HepG2 (cell line): Measurements from ENCODE around the gene DPEP1. TPM values are rescaled to one million over a fixed set of nuclear protein-coding genes. Genes with fewer than 3 reads are reported as not detected.

Experiments
- ATAC-seq: fragments of 200-7000 bp; cut with Tn5 transposase; 3 replicates; pipeline ENCODE4 v1.9.1; 2020; ENCODE audit warnings: mild to moderate bottlenecking, moderate library complexity
- BruUV-seq: library from RNA; stranded (reverse); fragments of 400-500 nt; replicated peaks from 2 replicates; lab custom pipeline; 2021; lab: Mats Ljungman, UMichigan
- CTCF ChIA-PET: fragments of 300-600 bp; formaldehyde crosslinking; extraction: SDS; loops from one replicate; lab custom pipeline; 2021; ENCODE audit warnings: low total read pairs, inconsistent platforms, low intra/inter-chr PET ratio; lab: Yijun Ruan, JAX
- POLR2A ChIA-PET: fragments of 350-600 bp; sonication (Branson Sonifier 250); formaldehyde crosslinking; loops from one replicate; lab custom pipeline; 2020; ENCODE audit warnings: antibody characterized with exemption, inconsistent platforms; lab: Yijun Ruan, JAX
- DNase-seq: peaks from one replicate; pipeline ENCODE4 v3.0.0-alpha.2; 2015; ENCODE audit warnings: low spot score
- FAIRE-seq: peaks from 3 replicates; lab custom pipeline; 2011; peaks lifted over from hg19 to GRCh38; lab: Jason Lieb, UNC
- H2AFZ ChIP-seq: one replicate; pipeline ENCODE4 v1.6.1; 2011; ENCODE audit warnings: low read length, inconsistent platforms
- H3K27ac ChIP-seq: fragments of 300-600 bp; 3 replicates; pipeline ENCODE4 v1.8.0; 2011; ENCODE audit warnings: mixed run types, mild to moderate bottlenecking, mixed read lengths, low read length, inconsistent platforms; ENCODE audit not compliant: insufficient read depth; ENCODE audit errors: extremely low read length
- H3K27me3 ChIP-seq, 2 experiments: fragments of 200-600 bp in 1 of 2; 2 replicates in 1 of 2; 3 replicates in 1 of 2; pipeline versions ENCODE4 v1.6.0 to v1.8.0; 2011; ENCODE audit warnings: low read length in 2 of 2, mild to moderate bottlenecking in 2 of 2, moderate library complexity in 2 of 2, inconsistent platforms in 1 of 2; ENCODE audit not compliant: insufficient read depth in 2 of 2, control insufficient read depth in 1 of 2
- H3K36me3 ChIP-seq, 2 experiments: fragments of 200-600 bp in 1 of 2; replicated peaks in 1 of 2; 2 replicates in 1 of 2; 3 replicates in 1 of 2; pipeline versions ENCODE4 v1.5.1 to v1.8.0; 2011; ENCODE audit warnings: low read length in 2 of 2, inconsistent platforms in 1 of 2; ENCODE audit not compliant: insufficient read depth in 2 of 2, control insufficient read depth in 1 of 2
- H3K4me1 ChIP-seq: 2 replicates; pipeline ENCODE4 v1.5.1; 2012; ENCODE audit warnings: low read length, inconsistent platforms; ENCODE audit not compliant: insufficient read depth
- H3K4me2 ChIP-seq: 2 replicates; pipeline ENCODE4 v1.6.0; 2011; ENCODE audit warnings: low read depth, low read length, inconsistent platforms
- H3K4me3 ChIP-seq, 3 experiments: fragments of 200-600 bp in 1 of 3; sonication (generic), shearing (Covaris generic) in 1 of 3; replicated peaks in 1 of 3; 2 replicates each; pipeline ENCODE4 v1.5.1; 2011 to 2016; ENCODE audit warnings: low read length in 3 of 3, inconsistent platforms in 2 of 3, low read depth in 2 of 3, mild to moderate bottlenecking in 2 of 3, control low read depth in 1 of 3, mixed read lengths in 1 of 3; ENCODE audit not compliant: insufficient read depth in 1 of 3
- H3K79me2 ChIP-seq: one replicate; pipeline ENCODE4 v1.6.1; 2011; ENCODE audit warnings: low read length, inconsistent platforms; ENCODE audit not compliant: insufficient read depth
- H3K9ac ChIP-seq: 2 replicates; pipeline ENCODE4 v1.6.0; 2011; ENCODE audit warnings: mild to moderate bottlenecking, low read depth, low read length, inconsistent platforms; ENCODE audit not compliant: insufficient read depth
- H3K9me3 ChIP-seq: 2 replicates; pipeline ENCODE4 v1.5.1; 2012; ENCODE audit warnings: mild to moderate bottlenecking, low read length
- H4K20me1 ChIP-seq: 2 replicates; pipeline ENCODE4 v1.6.0; 2011; ENCODE audit warnings: inconsistent platforms, mild to moderate bottlenecking, low read length, moderate library complexity; ENCODE audit not compliant: insufficient read depth
- CENPT ChIP-seq: sonication (generic); formaldehyde crosslinking; IDR thresholded peaks from 2 replicates; pipeline ENCODE4 v1.8.0; 2022; ENCODE audit warnings: low read depth, mild to moderate bottlenecking, moderate library complexity, missing genetic modification reagents
- HES4 ChIP-seq: sonication (generic); formaldehyde crosslinking; IDR thresholded peaks from 2 replicates; pipeline ENCODE4 v1.9.0; 2021; ENCODE audit warnings: mild to moderate bottlenecking, missing genetic modification reagents, borderline replicate concordance
- HNRNPL ChIP-seq: fragments of 200-400 bp; formaldehyde crosslinking; IDR thresholded peaks from 2 replicates; pipeline ENCODE4 v1.6.1; 2017; ENCODE audit warnings: mild to moderate bottlenecking, low read depth, low read length
- IKZF1 ChIP-seq: fragments of 450-650 bp; IDR thresholded peaks from 2 replicates; pipeline ENCODE4 v1.7.1; 2016
- KLF13 ChIP-seq: sonication (generic); formaldehyde crosslinking; IDR thresholded peaks from 2 replicates; pipeline ENCODE4 v1.4.0; 2020; ENCODE audit warnings: mild to moderate bottlenecking, missing genetic modification reagents
- NFE2L2 ChIP-seq: fragments of 150-350 bp; IDR thresholded peaks from 2 replicates; pipeline ENCODE4 v1.6.1; 2014; ENCODE audit warnings: low read length
- SALL1 ChIP-seq: sonication (generic); formaldehyde crosslinking; IDR thresholded peaks from 2 replicates; pipeline ENCODE4 v1.8.0; 2022; ENCODE audit warnings: mild to moderate bottlenecking, missing genetic modification reagents
- ZMAT3 ChIP-seq: sonication (generic); formaldehyde crosslinking; conservative IDR thresholded peaks from 2 replicates; pipeline ENCODE4 v1.7.0; 2021; ENCODE audit warnings: missing genetic modification reagents
- ZNF562 ChIP-seq: sonication (generic); formaldehyde crosslinking; IDR thresholded peaks from 2 replicates; pipeline ENCODE4 v1.8.0; 2022; ENCODE audit warnings: missing genetic modification reagents, borderline replicate concordance
- ZNF572 ChIP-seq: sonication (generic); formaldehyde crosslinking; IDR thresholded peaks from 2 replicates; pipeline ENCODE4 v1.5.1; 2020; ENCODE audit warnings: mild to moderate bottlenecking, missing genetic modification reagents
- ZNF781 ChIP-seq: sonication (generic); formaldehyde crosslinking; IDR thresholded peaks from 2 replicates; pipeline ENCODE4 v1.5.1; 2020; ENCODE audit warnings: borderline replicate concordance, mild to moderate bottlenecking, missing genetic modification reagents; ENCODE audit errors: not compliant biosample characterization
- WGBS: methylation state at CpG from one replicate; pipeline ENCODE4 v1.1.6; 2017; ENCODE audit warnings: low lambda C conversion rate; 5-methylcytosine and 5-hydroxymethylcytosine counted together
- in situ Hi-C: cut with HindIII; loops from 2 replicates; pipeline ENCODE4 v1.10.0; 2017; ENCODE audit warnings: low pct_unique_long_range_greater_than_20kb; ENCODE audit not compliant: extremely low pct_ligation_motif_present
- intact Hi-C: fragments of 100-400 bp; cut with micrococcal nuclease; formaldehyde crosslinking; loops from one replicate; pipeline ENCODE4 v1.10.0; 2022; ENCODE audit not compliant: unreplicated experiment
- polyA plus RNA-seq, 8 experiments: library from polyadenylated mRNA; depleted of rRNA in 3 of 8; stranded (reverse) in 7 of 8; unstranded in 1 of 8; fragments of >200 nt; fragmentation: Illumina TruSeq in 4 of 8; extraction: Trizol in 4 of 8; gene quantifications; 2 replicates each; pipeline versions ENCODE4 v1.2.1 to v1.2.3, GENCODE V29; 2011 to 2016; ENCODE audit warnings: low read depth in 4 of 8, missing spikeins in 1 of 8, mixed read lengths in 1 of 8; ENCODE audit not compliant: insufficient read depth in 1 of 8
- total RNA-seq, 5 experiments: library from RNA; depleted of rRNA; stranded (reverse); fragments of >200 nt; fragmentation: Illumina TruSeq; extraction: Trizol; gene quantifications; 2 replicates each; pipeline ENCODE4 v1.2.3, GENCODE V29; 2016; ENCODE audit warnings: low read depth in 1 of 5
- TF ChIP-seq, protein P1 (sequence below): IDR thresholded peaks from 2 replicates; pipeline ENCODE4 v1.6.1; 2016; ENCODE audit warnings: missing genetic modification reagents, missing compliant biosample characterization

The DPEP1 gene
- total and polyA plus RNA-seq, 2 of the 13 experiments (the other 11 are each of a cell fraction or from before 2014, with no cell fraction given) = 37.6 to 52.2 TPM

DNA sequence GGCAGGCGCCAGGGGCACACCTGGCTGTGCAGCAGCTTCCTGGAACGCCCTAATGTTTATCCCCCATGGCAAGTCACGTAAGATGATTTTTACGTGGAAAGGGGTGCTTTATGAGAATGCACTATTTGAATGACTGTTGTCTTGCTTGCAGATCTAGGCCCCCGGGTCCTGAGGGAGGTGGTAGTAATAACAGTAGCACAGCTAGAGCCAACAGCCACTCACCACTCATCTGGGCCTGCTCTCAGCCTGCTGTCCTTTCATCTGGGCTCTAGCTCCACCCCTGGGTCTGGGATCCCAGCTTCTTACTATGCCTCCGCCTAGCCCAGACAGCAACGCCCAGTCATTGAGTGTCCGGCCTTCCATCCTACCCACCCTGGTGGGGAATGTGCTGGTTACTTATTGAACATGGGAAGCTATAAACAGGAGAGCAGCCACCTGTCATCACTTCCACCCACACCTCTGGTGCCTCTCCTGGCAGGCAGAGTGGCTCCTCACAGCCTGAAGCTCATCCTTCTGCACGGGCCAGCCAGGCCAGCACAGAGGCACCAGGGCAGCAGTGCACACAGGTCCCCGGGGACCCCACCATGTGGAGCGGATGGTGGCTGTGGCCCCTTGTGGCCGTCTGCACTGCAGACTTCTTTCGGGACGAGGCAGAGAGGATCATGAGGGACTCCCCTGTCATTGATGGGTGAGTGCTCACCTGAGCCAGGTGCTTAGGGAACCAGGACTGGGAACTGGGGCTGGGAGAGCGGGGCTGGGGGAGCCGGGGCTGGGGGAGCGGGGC, 16.6 kb downstream of the DPEP1 start (continued):
- no peak for TF ChIP-seq ZMAT3 (CRISPR knock-in tag)
- TF ChIP-seq KLF13 (CRISPR knock-in tag) = no peak
- peak; percentile 41; the same call in 1 of the 2 replicates for TF ChIP-seq SALL1
- no peak for TF ChIP-seq IKZF1
- no peak for TF ChIP-seq NFE2L2
- no peak for TF ChIP-seq HES4 (CRISPR knock-in tag)
- peak; percentile 44 for TF ChIP-seq ZNF781 (CRISPR knock-in tag)
- no peak for TF ChIP-seq ZNF572 (CRISPR knock-in tag)
- TF ChIP-seq ZNF562 = no peak
- TF ChIP-seq, protein P1, sequence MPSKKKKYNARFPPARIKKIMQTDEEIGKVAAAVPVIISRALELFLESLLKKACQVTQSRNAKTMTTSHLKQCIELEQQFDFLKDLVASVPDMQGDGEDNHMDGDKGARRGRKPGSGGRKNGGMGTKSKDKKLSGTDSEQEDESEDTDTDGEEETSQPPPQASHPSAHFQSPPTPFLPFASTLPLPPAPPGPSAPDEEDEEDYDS (CRISPR knock-in tag) = 0 out of 2 replicates have a peak, but pooled peaks have one; percentile 29

DNA sequence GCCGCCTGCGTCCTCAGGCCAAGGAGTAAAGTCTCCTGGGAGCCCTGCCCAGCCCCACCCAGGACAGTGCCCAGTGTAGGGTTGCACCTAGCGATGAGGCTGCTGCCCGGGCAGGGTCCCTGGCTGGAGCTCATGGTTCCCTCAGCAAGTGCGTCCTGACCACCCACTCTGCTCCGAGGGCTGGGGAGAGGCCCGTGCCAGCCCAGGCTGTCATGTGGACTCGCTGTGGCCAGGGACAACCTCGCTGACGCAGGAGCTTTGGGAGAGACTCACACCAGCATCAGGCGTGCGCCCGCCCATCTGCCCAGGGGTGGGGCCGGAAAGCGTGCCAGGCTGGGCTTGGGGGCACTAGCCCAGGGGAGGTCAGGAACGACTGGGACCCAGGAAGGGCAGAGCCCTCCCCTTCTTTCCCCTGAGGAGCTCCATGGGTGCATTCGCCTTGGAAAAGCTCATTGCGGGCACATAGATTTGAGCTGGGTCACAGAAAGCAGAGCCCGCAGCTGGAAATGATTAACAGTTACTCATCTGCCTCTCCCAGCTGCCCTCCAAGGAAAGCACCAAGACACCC, 19.7 kb downstream of the DPEP1 start:
- Histone ChIP-seq H3K9ac (no peak overlapping the region), H3K27ac (no peak overlapping the region), H4K20me1 (no peaks in the 10 kb centered on the region), H3K36me3 (no peaks in the 10 kb centered on the region), H2AFZ (no peak overlapping the region), H3K4me3 (no peak overlapping the region), H3K4me2 (no peak overlapping the region), H3K79me2 (no peaks in the 10 kb centered on the region), H3K4me1 (peaks cover 45% of the 10 kb centered on the region), H3K27me3 (no peaks in the 10 kb centered on the region), H3K9me3 (no peaks in the 10 kb centered on the region)
- BruUV-seq = no TSS peak
- intact Hi-C loops (no loop called here), in situ Hi-C loops (no loop called here)
- ChIA-PET CTCF (no interaction called here), POLR2A (no interaction called here)
- ATAC-seq (no peak), DNase-seq (no peak), FAIRE-seq (no peak)
- WGBS = 87% methylated on average over 15 of the region's 19 CpGs
- TF ChIP-seq HNRNPL (peak; percentile 62; the same call in 1 of the 2 replicates), CENPT (CRISPR knock-in tag) (no peak)
